ENCODE results near the gene IL13. TPM values are rescaled to one million over a fixed set of nuclear protein-coding genes. Genes with fewer than 3 reads are reported as not detected.

Gene IL13
- total RNA-seq, 1 experiment from 2014 or later: not detected

DNA sequence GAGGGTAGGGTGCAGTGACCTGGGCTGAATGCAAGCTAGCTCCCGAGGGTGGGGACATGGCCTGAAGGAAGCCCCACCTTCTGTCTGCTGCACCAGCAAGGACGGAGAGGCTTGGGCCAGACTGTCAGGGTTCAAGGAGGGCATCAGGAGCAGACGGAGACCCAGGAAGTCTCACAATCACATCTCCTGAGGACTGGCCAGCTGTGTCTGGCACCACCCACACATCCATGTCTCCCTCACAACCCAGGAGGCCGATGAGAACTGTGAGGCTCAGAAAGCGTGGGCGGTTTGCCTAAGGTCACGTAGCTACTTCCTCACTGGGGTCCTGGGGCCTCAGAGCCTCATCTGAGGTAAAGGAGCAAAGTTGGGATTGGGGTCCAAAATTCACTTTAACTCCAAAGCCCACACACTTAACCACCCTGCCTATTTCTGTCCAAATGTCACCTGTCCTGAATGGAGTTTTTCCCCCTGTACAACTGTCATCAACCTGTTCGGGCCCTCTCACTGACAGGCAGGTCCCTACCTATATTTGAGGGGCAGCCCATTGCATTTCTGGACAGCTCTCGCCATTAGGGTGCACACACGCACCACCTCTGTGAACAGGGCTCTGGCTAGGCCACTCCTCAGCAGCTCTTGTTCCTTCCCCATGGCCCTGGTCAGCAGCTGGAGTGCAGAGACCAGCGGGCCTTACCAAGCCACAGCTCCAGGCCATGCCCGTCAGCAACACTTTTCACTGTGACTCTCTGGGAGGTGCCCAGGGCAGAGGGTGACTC is 3.4 kb downstream of the IL13 start:
- ChIA-PET POLR2A (no interaction called here), CTCF (interaction anchor here (0.9 kb wide), 1 partner anchor 159 kb away, joined by 3 read pairs; no protein-coding TSS in a partner anchor)
- no peaks in the 10 kb centered on the region for H3K9me3 Mint-ChIP-seq
- TF ChIP-seq, protein P1, sequence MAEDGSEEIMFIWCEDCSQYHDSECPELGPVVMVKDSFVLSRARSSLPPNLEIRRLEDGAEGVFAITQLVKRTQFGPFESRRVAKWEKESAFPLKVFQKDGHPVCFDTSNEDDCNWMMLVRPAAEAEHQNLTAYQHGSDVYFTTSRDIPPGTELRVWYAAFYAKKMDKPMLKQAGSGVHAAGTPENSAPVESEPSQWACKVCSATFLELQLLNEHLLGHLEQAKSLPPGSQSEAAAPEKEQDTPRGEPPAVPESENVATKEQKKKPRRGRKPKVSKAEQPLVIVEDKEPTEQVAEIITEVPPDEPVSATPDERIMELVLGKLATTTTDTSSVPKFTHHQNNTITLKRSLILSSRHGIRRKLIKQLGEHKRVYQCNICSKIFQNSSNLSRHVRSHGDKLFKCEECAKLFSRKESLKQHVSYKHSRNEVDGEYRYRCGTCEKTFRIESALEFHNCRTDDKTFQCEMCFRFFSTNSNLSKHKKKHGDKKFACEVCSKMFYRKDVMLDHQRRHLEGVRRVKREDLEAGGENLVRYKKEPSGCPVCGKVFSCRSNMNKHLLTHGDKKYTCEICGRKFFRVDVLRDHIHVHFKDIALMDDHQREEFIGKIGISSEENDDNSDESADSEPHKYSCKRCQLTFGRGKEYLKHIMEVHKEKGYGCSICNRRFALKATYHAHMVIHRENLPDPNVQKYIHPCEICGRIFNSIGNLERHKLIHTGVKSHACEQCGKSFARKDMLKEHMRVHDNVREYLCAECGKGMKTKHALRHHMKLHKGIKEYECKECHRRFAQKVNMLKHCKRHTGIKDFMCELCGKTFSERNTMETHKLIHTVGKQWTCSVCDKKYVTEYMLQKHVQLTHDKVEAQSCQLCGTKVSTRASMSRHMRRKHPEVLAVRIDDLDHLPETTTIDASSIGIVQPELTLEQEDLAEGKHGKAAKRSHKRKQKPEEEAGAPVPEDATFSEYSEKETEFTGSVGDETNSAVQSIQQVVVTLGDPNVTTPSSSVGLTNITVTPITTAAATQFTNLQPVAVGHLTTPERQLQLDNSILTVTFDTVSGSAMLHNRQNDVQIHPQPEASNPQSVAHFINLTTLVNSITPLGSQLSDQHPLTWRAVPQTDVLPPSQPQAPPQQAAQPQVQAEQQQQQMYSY (CRISPR knock-in tag; IDR thresholded peaks at IDR 0.05): no peak
- TF ChIP-seq ZNF263 (CRISPR knock-in tag; IDR thresholded peaks at IDR 0.05; ENCODE audit: low read depth) (no peak), NR3C1 (CRISPR knock-in tag; conservative IDR thresholded peaks at IDR 0.05; ENCODE audit: low read depth) (no peak), ZNF138 (CRISPR knock-in tag; conservative IDR thresholded peaks at IDR 0.05) (no peak), TEAD4 (CRISPR knock-in tag; IDR thresholded peaks at IDR 0.05) (no peak), PRRX2 (CRISPR knock-in tag; IDR thresholded peaks at IDR 0.05) (no peak), MLX (CRISPR knock-in tag; IDR thresholded peaks at IDR 0.05) (no peak), ZNF425 (CRISPR knock-in tag; conservative IDR thresholded peaks at IDR 0.05) (no peak)
- TF ChIP-seq, protein P2, sequence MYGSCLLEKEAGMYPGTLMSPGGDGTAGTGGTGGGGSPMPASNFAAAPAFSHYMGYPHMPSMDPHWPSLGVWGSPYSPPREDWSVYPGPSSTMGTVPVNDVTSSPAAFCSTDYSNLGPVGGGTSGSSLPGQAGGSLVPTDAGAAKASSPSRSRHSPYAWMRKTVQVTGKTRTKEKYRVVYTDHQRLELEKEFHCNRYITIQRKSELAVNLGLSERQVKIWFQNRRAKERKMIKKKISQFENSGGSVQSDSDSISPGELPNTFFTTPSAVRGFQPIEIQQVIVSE (CRISPR knock-in tag; IDR thresholded peaks at IDR 0.05; ENCODE audit: borderline replicate concordance): no peak
- TF ChIP-seq, protein P3, sequence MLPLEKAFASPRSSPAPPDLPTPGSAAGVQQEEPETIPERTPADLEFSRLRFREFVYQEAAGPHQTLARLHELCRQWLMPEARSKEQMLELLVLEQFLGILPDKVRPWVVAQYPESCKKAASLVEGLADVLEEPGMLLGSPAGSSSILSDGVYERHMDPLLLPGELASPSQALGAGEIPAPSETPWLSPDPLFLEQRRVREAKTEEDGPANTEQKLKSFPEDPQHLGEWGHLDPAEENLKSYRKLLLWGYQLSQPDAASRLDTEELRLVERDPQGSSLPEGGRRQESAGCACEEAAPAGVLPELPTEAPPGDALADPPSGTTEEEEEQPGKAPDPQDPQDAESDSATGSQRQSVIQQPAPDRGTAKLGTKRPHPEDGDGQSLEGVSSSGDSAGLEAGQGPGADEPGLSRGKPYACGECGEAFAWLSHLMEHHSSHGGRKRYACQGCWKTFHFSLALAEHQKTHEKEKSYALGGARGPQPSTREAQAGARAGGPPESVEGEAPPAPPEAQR (CRISPR knock-in tag; IDR thresholded peaks at IDR 0.05): no peak
- peaks cover 11% of the 10 kb centered on the region for H3K4me1 Mint-ChIP-seq
- no peaks in the 10 kb centered on the region for H3K36me3 Mint-ChIP-seq
- no peak for ATAC-seq
- no peak for DNase-seq (ENCODE audit: low spot score)
- H3K27ac Mint-ChIP-seq: no peak overlapping the region
- no peak overlapping the region for H3K4me3 Mint-ChIP-seq
- peaks cover 18% of the 10 kb centered on the region for H3K27me3 Mint-ChIP-seq (ENCODE audit: low read depth)

DNA sequence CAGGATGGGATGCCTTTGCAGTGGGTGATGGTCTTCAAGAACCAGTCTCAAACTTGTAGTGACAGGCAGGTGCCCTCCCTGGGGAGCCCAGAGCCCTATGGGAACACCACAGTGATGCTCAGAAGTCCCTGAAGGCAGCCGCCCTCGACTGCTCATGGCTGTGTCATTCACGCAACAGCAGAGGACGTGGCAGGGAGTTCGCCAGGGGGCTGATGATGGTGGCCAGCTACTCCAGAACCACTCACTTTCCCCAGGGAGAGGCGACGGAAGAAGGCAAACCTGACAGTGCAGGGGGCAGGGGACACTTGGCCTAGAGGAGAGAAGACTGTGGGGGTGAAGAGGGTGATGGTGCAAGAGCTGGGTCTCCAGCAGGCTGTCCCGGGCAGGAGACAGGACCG is 4.0 kb downstream of the IL13 start:
- Mint-ChIP-seq H3K9me3 (no peaks in the 10 kb centered on the region), H3K27ac (no peak overlapping the region), H3K27me3 (ENCODE audit: low read depth) (peaks cover 12% of the 10 kb centered on the region), H3K4me1 (peaks cover 8% of the 10 kb centered on the region; the same call in 1 of the 2 replicates), H3K36me3 (no peaks in the 10 kb centered on the region), H3K4me3 (no peak overlapping the region)
- DNase-seq (ENCODE audit: low spot score): no peak
- ChIA-PET POLR2A (no interaction called here), CTCF (interaction anchor here (0.9 kb wide), 1 partner anchor 158 kb away, joined by 3 read pairs; no protein-coding TSS in a partner anchor)
- ATAC-seq: no peak
- TF ChIP-seq, protein P4, sequence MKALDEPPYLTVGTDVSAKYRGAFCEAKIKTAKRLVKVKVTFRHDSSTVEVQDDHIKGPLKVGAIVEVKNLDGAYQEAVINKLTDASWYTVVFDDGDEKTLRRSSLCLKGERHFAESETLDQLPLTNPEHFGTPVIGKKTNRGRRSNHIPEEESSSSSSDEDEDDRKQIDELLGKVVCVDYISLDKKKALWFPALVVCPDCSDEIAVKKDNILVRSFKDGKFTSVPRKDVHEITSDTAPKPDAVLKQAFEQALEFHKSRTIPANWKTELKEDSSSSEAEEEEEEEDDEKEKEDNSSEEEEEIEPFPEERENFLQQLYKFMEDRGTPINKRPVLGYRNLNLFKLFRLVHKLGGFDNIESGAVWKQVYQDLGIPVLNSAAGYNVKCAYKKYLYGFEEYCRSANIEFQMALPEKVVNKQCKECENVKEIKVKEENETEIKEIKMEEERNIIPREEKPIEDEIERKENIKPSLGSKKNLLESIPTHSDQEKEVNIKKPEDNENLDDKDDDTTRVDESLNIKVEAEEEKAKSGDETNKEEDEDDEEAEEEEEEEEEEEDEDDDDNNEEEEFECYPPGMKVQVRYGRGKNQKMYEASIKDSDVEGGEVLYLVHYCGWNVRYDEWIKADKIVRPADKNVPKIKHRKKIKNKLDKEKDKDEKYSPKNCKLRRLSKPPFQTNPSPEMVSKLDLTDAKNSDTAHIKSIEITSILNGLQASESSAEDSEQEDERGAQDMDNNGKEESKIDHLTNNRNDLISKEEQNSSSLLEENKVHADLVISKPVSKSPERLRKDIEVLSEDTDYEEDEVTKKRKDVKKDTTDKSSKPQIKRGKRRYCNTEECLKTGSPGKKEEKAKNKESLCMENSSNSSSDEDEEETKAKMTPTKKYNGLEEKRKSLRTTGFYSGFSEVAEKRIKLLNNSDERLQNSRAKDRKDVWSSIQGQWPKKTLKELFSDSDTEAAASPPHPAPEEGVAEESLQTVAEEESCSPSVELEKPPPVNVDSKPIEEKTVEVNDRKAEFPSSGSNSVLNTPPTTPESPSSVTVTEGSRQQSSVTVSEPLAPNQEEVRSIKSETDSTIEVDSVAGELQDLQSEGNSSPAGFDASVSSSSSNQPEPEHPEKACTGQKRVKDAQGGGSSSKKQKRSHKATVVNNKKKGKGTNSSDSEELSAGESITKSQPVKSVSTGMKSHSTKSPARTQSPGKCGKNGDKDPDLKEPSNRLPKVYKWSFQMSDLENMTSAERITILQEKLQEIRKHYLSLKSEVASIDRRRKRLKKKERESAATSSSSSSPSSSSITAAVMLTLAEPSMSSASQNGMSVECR (CRISPR knock-in tag; IDR thresholded peaks at IDR 0.05; ENCODE audit: borderline replicate concordance): no peak
- TF ChIP-seq NR1H2 (CRISPR knock-in tag; IDR thresholded peaks at IDR 0.05) (no peak), IRF2 (CRISPR knock-in tag; IDR thresholded peaks at IDR 0.05; ENCODE audit: borderline replicate concordance, low read depth) (no peak), NR3C1 (CRISPR knock-in tag; conservative IDR thresholded peaks at IDR 0.05; ENCODE audit: low read depth) (no peak), ZNF396 (CRISPR knock-in tag; IDR thresholded peaks at IDR 0.05; ENCODE audit: borderline replicate concordance) (no peak), CREM (CRISPR knock-in tag; IDR thresholded peaks at IDR 0.05) (no peak), ZNF416 (CRISPR knock-in tag; IDR thresholded peaks at IDR 0.05) (no peak), NFE2L1 (CRISPR knock-in tag; IDR thresholded peaks at IDR 0.05) (no peak), GRHL2 (CRISPR knock-in tag; IDR thresholded peaks at IDR 0.05; ENCODE audit: insufficient replicate concordance, severe bottlenecking) (no peak)
- TF ChIP-seq, protein P5, sequence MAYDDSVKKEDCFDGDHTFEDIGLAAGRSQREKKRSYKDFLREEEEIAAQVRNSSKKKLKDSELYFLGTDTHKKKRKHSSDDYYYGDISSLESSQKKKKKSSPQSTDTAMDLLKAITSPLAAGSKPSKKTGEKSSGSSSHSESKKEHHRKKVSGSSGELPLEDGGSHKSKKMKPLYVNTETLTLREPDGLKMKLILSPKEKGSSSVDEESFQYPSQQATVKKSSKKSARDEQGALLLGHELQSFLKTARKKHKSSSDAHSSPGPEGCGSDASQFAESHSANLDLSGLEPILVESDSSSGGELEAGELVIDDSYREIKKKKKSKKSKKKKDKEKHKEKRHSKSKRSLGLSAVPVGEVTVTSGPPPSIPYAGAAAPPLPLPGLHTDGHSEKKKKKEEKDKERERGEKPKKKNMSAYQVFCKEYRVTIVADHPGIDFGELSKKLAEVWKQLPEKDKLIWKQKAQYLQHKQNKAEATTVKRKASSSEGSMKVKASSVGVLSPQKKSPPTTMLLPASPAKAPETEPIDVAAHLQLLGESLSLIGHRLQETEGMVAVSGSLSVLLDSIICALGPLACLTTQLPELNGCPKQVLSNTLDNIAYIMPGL (CRISPR knock-in tag; IDR thresholded peaks at IDR 0.05): no peak

Data from WTC11 (cell line).